GM18517 (cell line): ENCODE results near the gene SUMF2.
"Not testable (repeated sequence)": the region's sequence is repeated elsewhere in the genome, so short reads cannot be mapped to it uniquely, and the experiment has no call there.

ENCODE experiments used
- ATAC-seq: cut with Tn5 transposase; IDR thresholded peaks from one replicate; pipeline ENCODE4 v1.9.1; 2021; ENCODE audit warnings: mild to moderate bottlenecking, moderate library complexity; ENCODE audit not compliant: unreplicated experiment

The SUMF2 gene

DNA sequence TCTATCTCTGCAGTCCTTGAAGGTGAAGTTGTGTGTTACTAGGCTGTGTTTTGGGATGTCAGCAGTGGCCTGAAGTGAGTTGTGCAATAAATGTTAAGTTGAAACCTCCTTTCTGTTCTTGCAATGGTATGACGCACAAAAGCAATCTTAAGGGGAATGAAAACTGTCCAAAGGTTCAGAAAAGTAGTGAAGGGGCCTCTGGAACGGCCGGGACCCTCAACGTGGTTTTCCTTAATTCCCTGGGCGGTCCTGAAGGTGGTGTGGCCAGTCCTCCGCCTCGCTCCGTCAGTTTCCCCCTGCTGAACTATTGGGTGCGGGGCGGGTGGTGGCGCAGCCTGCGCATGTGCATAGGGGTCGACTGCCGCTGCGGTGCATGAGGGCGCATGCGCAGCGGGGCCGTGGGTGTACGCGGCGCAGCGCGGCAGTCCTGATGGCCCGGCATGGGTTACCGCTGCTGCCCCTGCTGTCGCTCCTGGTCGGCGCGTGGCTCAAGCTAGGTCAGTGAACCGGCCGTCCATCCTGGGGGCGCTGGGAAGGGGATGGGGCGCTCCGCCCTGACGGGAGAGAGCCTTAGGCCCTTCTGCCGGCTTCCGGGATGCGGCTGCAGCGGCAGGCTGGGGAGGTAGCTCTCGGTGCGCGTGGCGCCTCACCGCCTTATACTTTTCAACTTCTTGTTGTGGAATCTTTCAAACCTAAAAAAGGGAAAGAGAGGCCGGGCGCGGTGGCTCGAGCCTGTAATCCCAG, at the start of gene SUMF2:
TSS of gene SUMF2 (plus strand) at position 405 of the 744 bp plus-strand sequence. CDS start at position 431, 26 bp downstream.
- peak; percentile 74 for ATAC-seq

DNA sequence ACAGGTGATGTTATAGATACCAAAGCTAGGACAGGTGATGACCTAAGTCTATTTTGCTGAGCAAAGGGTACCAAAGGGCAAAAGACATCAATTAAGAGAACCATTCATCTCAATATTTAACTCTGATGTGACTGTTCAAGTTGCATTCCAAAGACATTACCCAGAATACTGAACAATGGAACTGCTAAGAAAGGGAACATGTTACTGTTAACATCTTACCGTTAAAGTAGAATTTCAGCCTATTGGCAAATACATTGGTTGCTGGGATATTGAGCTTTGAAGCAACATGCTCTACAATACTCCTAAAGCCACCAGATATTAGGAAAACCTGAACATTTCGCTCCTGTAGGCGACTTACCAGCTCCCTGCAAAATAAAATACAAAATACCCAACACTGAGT, 47.1 kb upstream of the SUMF2 start:
- ATAC-seq, result not testable (repeated sequence)

DNA sequence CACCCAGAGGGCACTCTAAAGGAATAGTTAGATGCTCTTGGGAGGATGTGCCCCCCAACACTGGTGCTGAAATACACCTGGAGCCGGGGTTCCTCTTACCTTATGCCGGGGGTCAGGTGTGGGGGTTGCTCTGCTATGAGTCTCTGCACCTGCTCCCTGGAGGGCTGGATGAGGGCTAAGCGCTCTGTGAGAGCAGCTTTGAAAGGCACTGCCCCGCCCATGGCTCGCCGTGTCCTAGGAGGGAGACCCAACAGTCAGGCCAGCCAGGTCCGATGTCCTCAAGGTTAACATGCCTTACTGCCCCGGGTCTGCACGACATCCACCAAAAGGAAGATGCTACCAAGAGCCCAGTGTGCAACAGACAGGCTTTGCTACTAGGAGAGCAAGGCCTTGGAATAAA, 44.6 kb upstream of the SUMF2 start:
- ATAC-seq, result no peak

DNA sequence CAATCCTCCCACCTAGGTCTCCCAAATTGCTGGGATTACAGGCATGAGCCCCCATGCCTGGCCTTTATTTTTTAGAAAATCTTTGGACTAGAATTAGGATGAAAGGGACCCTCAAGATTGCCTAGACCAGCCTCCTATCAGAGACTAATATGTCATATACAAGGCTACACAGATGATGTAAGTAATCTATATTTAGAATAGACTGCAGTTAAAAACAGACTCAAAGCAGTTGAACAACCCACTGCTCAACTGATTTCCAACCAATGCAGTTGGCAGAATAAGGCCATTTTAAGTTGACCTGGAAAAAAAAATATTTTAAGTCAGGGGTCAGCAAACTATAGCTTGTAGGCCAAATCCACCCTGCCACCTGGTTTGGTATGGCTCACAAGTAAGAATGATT, 40.6 kb upstream of the SUMF2 start:
- no peak for ATAC-seq

DNA sequence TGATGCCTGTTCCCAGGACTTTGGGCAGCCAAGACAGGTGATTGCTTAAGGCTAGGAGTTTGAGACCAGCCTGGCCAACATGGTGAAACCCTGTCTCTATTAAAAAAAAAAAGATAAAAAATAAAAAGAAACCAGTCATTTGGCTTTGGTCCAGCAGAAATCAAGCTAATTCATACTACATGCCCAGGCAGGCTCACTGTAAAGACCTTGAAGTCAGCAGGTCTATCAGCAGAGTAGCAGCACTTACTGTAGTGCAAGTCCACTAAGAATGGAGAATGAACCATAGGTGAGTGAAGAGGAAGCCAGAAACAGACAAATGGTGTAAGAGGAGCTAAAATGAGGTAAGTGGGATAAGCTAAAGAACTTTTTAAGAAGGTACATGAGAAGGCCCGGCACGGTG, 37.5 kb upstream of the SUMF2 start:
- no peak for ATAC-seq

DNA sequence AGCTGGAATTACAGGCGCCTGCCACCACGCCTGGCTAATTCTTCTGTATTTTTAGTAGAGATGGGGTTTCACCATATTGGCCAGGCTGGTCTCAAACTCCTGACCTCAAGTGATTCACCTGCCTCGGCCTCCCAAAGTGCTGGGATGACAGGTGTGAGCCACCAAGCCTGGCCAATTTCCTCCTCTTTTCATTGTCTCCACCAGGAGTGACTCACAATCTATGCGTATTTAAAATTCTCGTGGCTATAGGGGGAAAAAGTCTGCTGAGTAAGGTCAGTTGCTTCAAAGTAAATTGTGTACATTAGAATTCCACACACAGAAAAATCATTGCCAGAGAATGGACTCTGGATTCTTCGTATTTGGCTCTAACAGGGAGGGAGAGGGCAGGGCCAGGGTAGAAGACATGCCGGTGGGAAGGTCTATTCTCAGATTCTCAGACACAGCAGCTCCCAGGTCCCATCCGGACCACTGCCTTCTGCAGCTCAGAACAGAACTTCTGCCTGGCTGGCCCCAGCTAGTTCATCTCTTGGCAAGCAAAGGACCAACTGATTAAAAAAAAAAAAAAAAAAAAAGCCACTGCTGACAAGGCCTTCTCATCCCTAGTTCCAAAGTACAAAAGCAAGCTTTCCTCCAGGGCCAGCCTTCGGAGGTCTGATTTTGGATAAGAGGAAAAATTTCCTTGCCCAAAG, 35.0 kb upstream of the SUMF2 start:
- no peak for ATAC-seq

DNA sequence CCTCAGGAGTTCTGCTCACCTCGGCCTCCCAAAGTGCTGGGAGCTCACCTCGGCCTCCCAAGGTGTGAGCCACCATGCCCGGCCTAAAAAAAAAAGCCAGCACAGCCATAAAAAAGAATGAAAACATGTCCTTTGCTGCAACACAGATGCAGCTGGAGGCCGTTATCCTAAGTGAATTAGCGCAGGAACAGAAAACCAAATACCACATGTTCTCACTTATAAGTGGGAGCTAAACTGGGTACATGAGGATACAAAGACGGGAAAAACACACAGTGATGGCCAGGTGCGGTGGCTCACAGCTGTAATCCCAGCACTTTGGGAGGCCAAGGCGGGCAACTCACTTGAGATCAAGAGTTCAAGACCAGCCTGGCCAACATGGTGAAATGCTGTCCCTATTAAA, 33.7 kb upstream of the SUMF2 start:
- no peak for ATAC-seq

DNA sequence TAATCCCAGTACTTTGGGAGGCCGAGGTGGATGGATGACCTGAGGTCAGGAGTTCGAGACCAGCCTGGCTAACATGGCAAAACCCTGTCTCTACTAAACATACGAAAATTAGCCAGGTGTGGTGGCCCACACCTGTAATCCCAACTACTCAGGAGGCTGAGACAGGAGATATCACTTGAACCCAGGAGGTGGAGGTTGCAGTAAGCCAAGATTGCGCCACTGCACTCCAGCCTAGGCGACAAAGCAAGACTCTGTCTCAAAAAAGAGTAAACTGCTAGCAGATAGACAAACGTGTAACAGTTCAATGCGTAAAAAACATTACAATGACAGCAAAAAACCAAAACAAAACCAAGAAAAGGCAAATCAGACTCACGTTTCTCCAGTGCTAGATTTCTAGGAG, 32.5 kb upstream of the SUMF2 start:
- not testable (repeated sequence) for ATAC-seq

DNA sequence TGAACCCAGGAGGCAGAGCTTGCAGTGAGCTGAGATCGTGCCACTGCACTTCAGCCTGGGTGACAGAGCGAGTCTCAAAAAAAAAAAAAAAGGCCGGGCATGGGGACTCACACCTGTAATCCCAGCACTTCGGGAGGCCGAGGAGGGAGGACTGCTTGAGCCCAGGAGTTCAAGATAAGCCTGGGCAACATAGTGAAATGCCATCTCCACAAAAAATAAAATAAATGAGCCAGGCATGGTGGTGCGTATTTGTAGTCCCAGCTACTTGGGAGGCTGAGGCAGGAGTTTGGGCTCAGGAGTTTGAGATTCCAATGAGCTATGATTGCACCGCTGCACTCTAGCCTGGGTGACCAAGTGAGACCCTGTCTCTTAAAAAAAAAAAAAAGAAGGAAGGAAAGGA, 31.5 kb upstream of the SUMF2 start:
- ATAC-seq, result not testable (repeated sequence)

DNA sequence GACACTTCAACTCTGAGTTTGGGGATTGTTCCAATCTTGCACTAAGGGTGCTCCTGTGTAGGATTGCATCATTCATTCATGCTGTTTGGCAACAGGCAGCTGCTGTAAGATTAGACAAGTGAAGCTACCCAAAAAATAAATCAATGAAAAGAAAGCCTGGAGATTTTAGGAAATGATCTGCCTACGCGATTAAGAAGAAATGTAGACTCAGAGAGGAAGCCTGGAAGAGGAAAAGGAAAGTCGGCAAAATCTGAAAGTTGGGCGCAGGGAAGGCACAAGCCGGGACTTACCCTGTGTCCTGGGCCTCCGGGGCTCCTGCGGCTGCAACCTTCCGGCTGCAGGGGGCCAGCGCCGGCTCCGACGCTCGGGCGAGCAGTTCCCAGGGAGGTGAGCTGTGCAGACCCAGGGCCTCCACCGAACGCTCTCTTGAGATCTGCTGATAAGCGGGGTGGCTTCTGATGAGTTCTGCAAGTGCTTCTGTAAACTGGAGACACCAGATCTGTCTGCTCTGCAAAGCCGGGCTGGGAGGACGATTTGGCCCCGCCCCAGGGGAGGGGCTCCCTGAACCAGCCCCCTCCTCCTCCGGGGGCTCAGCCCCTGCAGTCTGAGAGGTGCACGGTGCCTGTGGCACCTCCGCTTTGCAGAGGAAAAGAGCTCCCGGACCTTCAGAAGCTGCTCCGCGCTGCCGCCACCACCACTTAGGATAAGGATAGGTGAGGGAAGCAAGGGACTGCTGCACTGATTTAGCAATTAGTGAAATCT, 30.2 kb upstream of the SUMF2 start:
- ATAC-seq, result peak; percentile 93

DNA sequence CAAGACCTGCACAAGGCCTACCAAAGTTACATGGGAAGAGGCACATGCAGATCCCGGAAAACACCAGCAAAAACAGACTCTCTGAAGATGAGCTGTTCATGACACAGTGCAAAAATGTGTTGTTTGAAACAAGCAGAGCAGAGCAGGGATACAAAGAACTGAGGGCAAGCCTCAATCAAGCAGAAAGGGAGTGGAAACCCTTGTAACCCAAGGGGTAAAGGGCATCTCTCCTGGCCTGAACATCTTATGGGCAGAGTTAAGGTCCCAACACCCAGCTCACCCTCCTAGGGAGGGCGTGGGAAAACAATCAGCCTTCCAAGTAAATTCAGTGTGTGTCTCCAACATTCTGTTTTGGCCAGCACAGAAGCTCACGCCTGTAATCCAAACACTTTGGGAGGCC, 23.4 kb upstream of the SUMF2 start:
- no peak for ATAC-seq

DNA sequence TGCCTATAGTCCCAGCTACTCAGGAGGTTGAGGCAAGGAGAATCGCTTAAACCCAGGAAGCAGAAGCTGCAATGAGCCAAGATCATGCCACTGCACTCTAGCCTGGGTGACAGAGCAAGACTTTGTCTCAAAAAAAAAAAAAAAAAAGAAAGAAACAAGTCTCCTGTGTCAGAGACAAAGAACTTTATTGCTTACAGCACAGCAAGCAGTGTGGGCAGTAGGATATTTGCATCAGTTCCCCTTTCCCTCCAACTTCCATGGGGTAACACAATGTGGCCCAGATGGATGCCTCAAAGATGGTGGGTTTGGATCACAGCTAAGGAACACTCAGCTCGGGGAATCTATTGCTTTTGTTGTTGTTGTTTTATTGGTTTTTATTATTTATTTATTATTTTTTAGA, 18.3 kb upstream of the SUMF2 start:
- not testable (repeated sequence) for ATAC-seq

DNA sequence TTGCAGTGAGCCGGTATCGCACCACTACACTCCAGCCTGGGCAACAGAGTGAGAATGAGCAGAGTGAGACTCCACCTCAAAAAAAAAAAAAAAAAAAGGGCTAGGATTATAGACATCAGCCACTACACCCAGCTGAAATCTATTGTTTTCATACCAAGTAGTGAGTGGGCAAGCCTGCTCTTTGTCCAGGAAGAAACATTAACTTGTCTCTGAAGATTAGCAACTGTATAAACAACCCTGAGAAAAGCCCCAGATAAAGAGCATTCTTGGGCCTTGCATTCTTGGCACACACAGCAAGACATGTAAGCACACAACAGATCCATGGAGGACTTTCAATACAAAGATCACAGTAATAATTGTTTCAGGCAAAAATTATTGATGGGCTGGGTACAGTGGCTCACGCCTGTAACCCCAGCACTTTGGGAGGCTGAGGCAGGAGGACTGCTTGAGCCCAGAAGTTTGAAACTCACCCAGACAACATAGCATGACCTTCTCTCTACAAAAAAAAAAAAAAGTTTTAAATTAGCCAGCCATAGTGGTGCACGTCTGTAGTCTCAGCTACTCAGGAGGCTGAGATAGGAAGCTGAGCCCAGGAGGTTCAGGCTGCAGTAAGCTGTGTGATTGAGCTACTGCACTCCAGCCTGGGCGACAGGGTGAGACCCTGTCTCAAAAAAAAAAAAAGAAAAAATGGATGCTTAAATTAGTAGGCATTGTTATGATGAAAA, 17.2 kb upstream of the SUMF2 start:
- no peak for ATAC-seq

DNA sequence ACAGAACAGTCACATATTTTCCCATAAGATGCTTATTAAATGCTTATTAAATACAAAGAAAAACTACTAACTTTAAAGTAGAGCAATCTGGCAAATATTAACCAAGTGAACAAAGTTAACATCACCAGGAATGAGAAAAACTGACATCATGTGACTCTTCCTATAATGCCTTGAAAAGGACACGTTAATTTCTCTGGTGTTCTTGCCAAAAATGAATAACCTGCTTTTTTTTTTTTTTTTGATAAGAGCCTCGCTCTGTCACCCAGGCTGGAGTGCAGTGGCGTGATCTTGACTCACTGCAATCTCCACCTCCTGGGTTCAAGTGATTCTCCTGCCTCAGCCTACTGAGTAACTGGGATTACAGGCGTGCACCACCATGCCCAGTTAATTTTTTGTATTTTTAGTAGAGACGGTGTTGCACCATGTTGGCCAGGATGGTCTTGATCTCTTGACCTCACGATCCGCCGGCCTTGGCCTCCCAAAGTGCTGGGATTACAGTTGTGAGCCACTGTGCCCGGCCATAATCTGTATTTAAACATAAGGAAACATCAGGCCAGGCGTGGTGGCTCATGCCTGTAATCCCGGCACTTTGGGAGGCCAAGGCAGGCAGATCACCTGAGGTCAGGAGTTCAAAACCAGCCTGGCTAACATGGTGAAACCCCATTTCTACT, 16.5 kb upstream of the SUMF2 start:
- not testable (repeated sequence) for ATAC-seq

DNA sequence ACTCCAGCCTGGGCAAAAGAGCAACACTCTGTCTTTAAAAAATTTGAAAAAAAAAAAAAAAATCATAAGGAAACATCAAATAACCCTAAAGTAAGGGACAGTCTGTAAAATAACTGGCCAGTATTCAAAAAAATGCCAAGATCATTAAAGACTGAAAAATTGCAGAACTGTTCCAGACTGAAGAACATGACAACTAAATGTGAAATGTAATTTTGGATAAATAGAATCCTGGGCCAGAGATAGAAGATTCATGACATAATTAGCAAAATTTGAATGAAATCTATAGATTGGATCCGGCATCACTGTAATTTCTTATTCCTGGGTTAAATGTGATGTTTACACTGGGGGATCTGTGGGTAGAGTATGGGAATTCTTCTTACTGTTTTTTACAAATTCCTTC, 15.8 kb upstream of the SUMF2 start:
- ATAC-seq, result no peak

DNA sequence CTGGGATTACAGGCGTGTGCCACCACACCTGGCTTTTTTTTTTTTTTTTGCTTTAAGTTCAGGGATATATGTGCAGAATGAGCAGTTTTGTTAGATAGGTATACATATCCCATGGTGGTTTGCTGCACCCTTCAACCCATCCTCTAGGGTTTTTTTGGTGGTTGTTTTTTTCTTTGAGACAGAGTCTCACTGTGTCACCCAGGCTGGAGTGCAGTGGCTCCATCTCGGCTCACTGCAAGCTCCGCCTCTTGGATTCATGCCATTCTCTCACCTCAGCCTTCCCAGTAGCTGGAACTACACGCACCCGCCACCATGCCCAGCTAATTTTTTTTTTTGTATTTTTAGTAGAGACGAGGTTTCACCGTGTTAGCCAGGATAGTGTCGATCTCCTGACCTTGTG, 15.3 kb upstream of the SUMF2 start:
- ATAC-seq, result not testable (repeated sequence)

DNA sequence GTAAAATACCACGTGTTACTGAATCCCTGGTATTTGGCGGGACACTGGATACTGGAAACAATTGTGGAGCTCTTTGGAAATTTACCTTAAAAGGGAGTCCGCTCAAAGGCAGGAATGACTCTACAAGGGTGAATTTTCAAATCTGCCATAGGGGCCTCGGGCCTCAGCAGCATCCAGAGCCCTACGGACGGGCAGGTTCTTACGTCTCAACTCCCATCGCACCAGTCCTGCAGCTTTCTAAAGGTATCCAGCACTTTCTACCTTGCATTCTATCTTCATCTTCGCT, 13.1 kb upstream of the SUMF2 start:
- no peak for ATAC-seq

DNA sequence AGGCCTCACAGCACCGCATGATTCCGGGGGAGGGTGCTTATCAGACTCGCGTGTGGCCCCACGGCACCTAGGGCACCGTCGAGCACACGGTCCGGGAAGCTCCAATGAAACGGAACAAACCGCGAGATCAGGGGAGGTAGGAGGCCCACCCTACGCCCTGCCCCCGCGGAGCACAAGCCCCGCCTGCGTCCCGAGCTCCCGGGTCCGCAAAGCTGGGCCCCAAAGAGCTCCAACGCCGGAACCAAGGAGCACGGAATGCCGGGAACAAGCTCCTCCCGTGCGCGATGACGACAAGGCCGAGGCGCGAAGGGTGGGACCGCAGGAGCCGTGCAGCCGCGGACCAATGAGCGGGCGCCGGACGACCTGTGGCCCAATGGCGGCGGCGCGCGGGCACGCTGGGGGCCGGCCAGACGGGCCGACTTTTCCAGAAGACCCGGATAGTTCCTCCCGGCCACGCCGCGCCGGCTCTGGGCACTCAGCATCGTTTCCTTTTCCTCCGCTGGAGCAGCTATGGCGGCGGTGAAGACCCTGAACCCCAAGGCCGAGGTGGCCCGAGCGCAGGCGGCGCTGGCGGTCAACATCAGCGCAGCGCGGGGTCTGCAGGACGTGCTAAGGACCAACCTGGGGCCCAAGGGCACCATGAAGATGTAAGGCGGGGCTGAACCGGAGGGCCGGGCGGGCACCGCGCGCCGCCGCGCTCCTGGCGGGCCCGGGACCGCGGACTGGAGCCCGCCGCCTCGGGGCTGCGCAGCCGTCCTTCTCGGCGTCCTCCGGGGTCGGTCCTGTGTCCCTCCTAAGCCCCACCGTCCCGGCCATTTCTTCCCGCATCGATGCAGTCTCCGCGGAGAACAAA, 12.5 kb upstream of the SUMF2 start, which contains the start of the genes CCT6A and PSPH:
TSS of gene CCT6A (plus strand) at position 427 of the 853 bp plus-strand sequence. CDS start at position 511, 84 bp downstream.
TSS of gene PSPH (minus strand) at position 106 of the 853 bp plus-strand sequence. CDS start 30,232 bp downstream, outside the sequence.
- ATAC-seq, result peak; percentile 92

DNA sequence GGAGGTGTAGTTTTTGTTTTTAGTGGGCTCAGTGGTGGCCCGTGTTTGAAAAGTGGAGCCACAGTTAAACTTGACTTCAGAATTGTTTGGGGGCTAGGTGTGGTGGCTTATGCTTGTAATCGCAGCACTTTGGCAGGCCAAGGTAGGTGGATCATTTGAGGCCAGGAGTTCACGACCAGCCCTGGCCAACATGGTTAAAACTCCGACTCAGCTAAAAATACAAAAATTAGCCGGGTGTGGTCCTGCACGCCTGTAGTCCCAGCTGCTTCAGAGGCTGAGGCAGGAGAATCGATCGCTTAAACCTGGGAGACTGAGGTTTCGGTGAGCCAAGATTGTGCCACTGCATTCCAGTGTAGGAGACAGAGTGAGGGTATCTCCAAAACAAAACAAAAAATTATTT, 10.7 kb upstream of the SUMF2 start:
- no peak for ATAC-seq

DNA sequence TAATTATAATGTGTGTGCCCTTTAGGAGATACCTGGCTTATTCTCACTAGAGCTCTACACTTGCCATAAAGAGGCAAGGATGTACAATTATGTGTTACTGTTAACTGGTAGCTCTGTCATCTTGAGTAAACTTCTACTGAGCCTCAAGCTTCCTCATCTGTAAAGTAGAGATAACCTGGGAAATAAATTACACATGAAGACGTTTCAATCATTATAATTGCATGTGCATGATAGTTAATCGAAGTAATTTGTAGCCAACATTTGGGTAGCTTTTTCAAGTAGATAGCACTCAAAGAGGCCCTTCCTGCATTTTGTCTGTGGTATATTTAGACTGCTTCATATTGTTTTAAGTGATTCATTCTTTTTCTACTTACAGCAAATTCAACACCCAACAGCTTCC, 10.1 kb upstream of the SUMF2 start:
- no peak for ATAC-seq
